GM12878 (cell line): Measurements from ENCODE around the gene CACTIN. TPM values are rescaled to one million over a fixed set of nuclear protein-coding genes. Genes with fewer than 3 reads are reported as not detected.

Experiments used
- ATAC-seq: fragments of 200-7000 bp; cut with Tn5 transposase; 3 replicates; pipeline ENCODE4 v1.9.1; 2020; ENCODE audit warnings: mild to moderate bottlenecking, moderate library complexity
- BruUV-seq: library from RNA; stranded (reverse); fragments of 400-500 nt; replicated peaks from 2 replicates; lab custom pipeline; 2021; lab: Mats Ljungman, UMichigan
- CTCF ChIA-PET: fragments of 300-600 bp; sonication (Branson Sonifier 250); formaldehyde crosslinking; extraction: SDS; loops from one replicate; lab custom pipeline; 2021; ENCODE audit warnings: inconsistent platforms; lab: Yijun Ruan, JAX
- POLR2A ChIA-PET: fragments of 350-600 bp; formaldehyde crosslinking; extraction: SDS; loops from one replicate; lab custom pipeline; 2021; ENCODE audit warnings: inconsistent platforms; lab: Charles Lee
- RAD21 ChIA-PET: fragments of 300-600 bp; sonication (Branson Sonifier 250); formaldehyde crosslinking; loops from one replicate; lab custom pipeline; 2023; ENCODE audit warnings: antibody characterized with exemption; ENCODE audit not compliant: unreplicated experiment; lab: Charles Lee
- SMC1A ChIA-PET: fragments of 300-600 bp; sonication (Branson Sonifier 250); formaldehyde crosslinking; loops from one replicate; lab custom pipeline; 2023; ENCODE audit not compliant: unreplicated experiment, uncharacterized antibody; lab: Charles Lee
- DNase-seq: peaks from one replicate; pipeline ENCODE4 v3.0.0-alpha.2; 2011; ENCODE audit warnings: low read depth, low spot score
- FAIRE-seq: peaks from 3 replicates; lab custom pipeline; 2011; peaks lifted over from hg19 to GRCh38; lab: Jason Lieb, UNC
- H2AFZ ChIP-seq: 2 replicates; pipeline ENCODE4 v1.6.0; 2011; ENCODE audit warnings: low read depth, low read length, control low read depth; ENCODE audit not compliant: control insufficient read depth
- H3K27ac ChIP-seq: 2 replicates; pipeline ENCODE4 v1.5.1; 2011; ENCODE audit warnings: control low read depth; ENCODE audit not compliant: control insufficient read depth, insufficient read depth
- H3K27me3 ChIP-seq, 2 experiments: replicated peaks in 1 of 2; 2 replicates each; pipeline versions ENCODE4 v1.6.0 to v1.6.1; 2011; ENCODE audit warnings: low read length in 1 of 2; ENCODE audit not compliant: control insufficient read depth in 2 of 2, insufficient read depth in 2 of 2
- H3K36me3 ChIP-seq, 2 experiments: 2 replicates each; pipeline ENCODE4 v1.5.1; 2011; ENCODE audit warnings: low read length in 1 of 2; ENCODE audit not compliant: control insufficient read depth in 2 of 2, insufficient read depth in 2 of 2
- H3K4me1 ChIP-seq: 2 replicates; pipeline ENCODE4 v1.6.1; 2011; ENCODE audit warnings: mild to moderate bottlenecking, low read length, moderate library complexity, mixed read lengths; ENCODE audit not compliant: control insufficient read depth, insufficient read depth
- H3K4me2 ChIP-seq: 2 replicates; pipeline ENCODE4 v1.6.0; 2011; ENCODE audit warnings: control low read depth; ENCODE audit not compliant: control insufficient read depth, insufficient read depth
- H3K4me3 ChIP-seq: fragments of 200-600 bp; sonication (generic); 2 replicates; pipeline ENCODE4 v1.5.1; 2016
- H3K79me2 ChIP-seq: 2 replicates; pipeline ENCODE4 v1.6.0; 2011; ENCODE audit warnings: low read length; ENCODE audit not compliant: control insufficient read depth, insufficient read depth
- H3K9ac ChIP-seq: 2 replicates; pipeline ENCODE4 v1.8.0; 2011; ENCODE audit warnings: low read length, control low read depth, mixed read lengths; ENCODE audit not compliant: control insufficient read depth, insufficient read depth
- H3K9me3 ChIP-seq: replicated peaks from 3 replicates; pipeline ENCODE4 v1.5.1; 2011; ENCODE audit warnings: mild to moderate bottlenecking, low read length; ENCODE audit not compliant: control insufficient read depth, insufficient read depth
- H4K20me1 ChIP-seq: 2 replicates; pipeline ENCODE4 v1.6.0; 2011; ENCODE audit not compliant: control insufficient read depth, insufficient read depth
- FOXK2 ChIP-seq: fragments of 450-650 bp; IDR thresholded peaks from 2 replicates; pipeline ENCODE4 v1.6.1; 2017; ENCODE audit warnings: mild to moderate bottlenecking, moderate library complexity
- IRF3 ChIP-seq: fragments of 450-650 bp; IDR thresholded peaks from 2 replicates; pipeline ENCODE4 v1.6.1; 2014; ENCODE audit warnings: mild to moderate bottlenecking
- MYB ChIP-seq: fragments of 150-350 bp; IDR thresholded peaks from 2 replicates; pipeline ENCODE4 v1.6.1; 2014; ENCODE audit warnings: mild to moderate bottlenecking, low read depth, low read length, borderline replicate concordance
- NBN ChIP-seq: fragments of 450-650 bp; IDR thresholded peaks from 2 replicates; pipeline ENCODE4 v1.6.1; 2016
- NFXL1 ChIP-seq: fragments of 450-650 bp; IDR thresholded peaks from 2 replicates; pipeline ENCODE4 v1.6.1; 2017; ENCODE audit warnings: antibody characterized with exemption, mild to moderate bottlenecking, borderline replicate concordance
- NFYB ChIP-seq: IDR thresholded peaks from 2 replicates; pipeline ENCODE4 v1.6.1; 2011; ENCODE audit warnings: low read depth, mild to moderate bottlenecking, low read length, improper control_type of control experiment, moderate library complexity; ENCODE audit not compliant: insufficient read depth
- NR2C2 ChIP-seq: IDR thresholded peaks from 2 replicates; pipeline ENCODE4 v1.6.1; 2011; ENCODE audit warnings: borderline replicate concordance, low read depth; ENCODE audit not compliant: control insufficient read depth, insufficient read length
- NRF1 ChIP-seq: conservative IDR thresholded peaks from 2 replicates; pipeline ENCODE4 v1.6.1; 2011; ENCODE audit warnings: mild to moderate bottlenecking, low read depth, low read length, improper control_type of control experiment
- PAX8 ChIP-seq: fragments of 450-650 bp; IDR thresholded peaks from 2 replicates; pipeline ENCODE4 v1.6.1; 2017; ENCODE audit warnings: mild to moderate bottlenecking, moderate library complexity
- PML ChIP-seq: IDR thresholded peaks from 2 replicates; pipeline ENCODE4 v1.6.1; 2012; ENCODE audit warnings: low read length, inconsistent platforms
- POLR2AphosphoS5 ChIP-seq: IDR thresholded peaks from 2 replicates; pipeline ENCODE4 v1.6.1; 2011; ENCODE audit warnings: mild to moderate bottlenecking, low read length, inconsistent platforms
- SREBF2 ChIP-seq: IDR thresholded peaks from 2 replicates; pipeline ENCODE4 v1.6.1; 2012; ENCODE audit warnings: mild to moderate bottlenecking, low read length
- STAT3 ChIP-seq: IDR thresholded peaks from 2 replicates; pipeline ENCODE4 v1.6.1; 2011; ENCODE audit warnings: low read depth, low read length, improper control_type of control experiment
- YBX1 ChIP-seq: fragments of 450-650 bp; IDR thresholded peaks from 2 replicates; pipeline ENCODE4 v1.6.1; 2016; ENCODE audit warnings: antibody characterized with exemption
- ZBTB40 ChIP-seq: fragments of 450-650 bp; IDR thresholded peaks from 2 replicates; pipeline ENCODE4 v1.6.1; 2016; ENCODE audit warnings: mild to moderate bottlenecking, moderate library complexity, borderline replicate concordance
- WGBS: methylation state at CpG from one replicate; pipeline ENCODE4 v1.1.6; 2016; ENCODE audit warnings: low lambda C conversion rate; ENCODE audit not compliant: insufficient replicate concordance, insufficient coverage; ENCODE audit errors: missing lambda C conversion rate; 5-methylcytosine and 5-hydroxymethylcytosine counted together
- in situ Hi-C: fragments of 300-500 bp; cut with MboI; formaldehyde crosslinking; loops from 9 replicates; pipeline ENCODE4 v1.14.3; 2018; ENCODE audit warnings: mixed read lengths
- intact Hi-C: fragments of 100-400 bp; cut with micrococcal nuclease; formaldehyde crosslinking; loops from one replicate; pipeline ENCODE4 v1.14.2; 2022; ENCODE audit not compliant: unreplicated experiment
- polyA plus RNA-seq, 11 experiments: library from polyadenylated mRNA; depleted of rRNA in 4 of 11; unstranded in 6 of 11; stranded (reverse) in 5 of 11; fragments of >200 nt; fragmentation: Nextera tagmentation in 4 of 11; fragmentation: Illumina TruSeq in 1 of 11; extraction: Ambion mirVana in 4 of 11; extraction: Trizol in 1 of 11; gene quantifications; 1 replicate in 1 of 11; 2 replicates in 10 of 11; pipeline versions ENCODE4 v1.2.1 to v1.2.3, GENCODE V29; 2011 to 2016; ENCODE audit warnings: inconsistent platforms in 2 of 11, missing spikeins in 2 of 11, low read depth in 1 of 11
- total RNA-seq, 4 experiments: library from RNA; depleted of rRNA in 3 of 4; stranded (reverse); fragments of >200 nt in 3 of 4; fragmentation: Illumina TruSeq in 1 of 4; extraction: Trizol in 1 of 4; gene quantifications; 2 replicates each; pipeline versions ENCODE4 v1.2.1 to v1.2.3, GENCODE V29; 2013 to 2021
- TF ChIP-seq, protein P1 (sequence below): fragments of 450-650 bp; IDR thresholded peaks from 2 replicates; pipeline ENCODE4 v1.6.1; 2017; ENCODE audit warnings: mild to moderate bottlenecking, moderate library complexity

CACTIN gene
- total and polyA plus RNA-seq, 10 of the 15 experiments (the other 5 are each of a cell fraction or from before 2014, with no cell fraction given): 0.40 to 31.4 (median 12.5) TPM

DNA sequence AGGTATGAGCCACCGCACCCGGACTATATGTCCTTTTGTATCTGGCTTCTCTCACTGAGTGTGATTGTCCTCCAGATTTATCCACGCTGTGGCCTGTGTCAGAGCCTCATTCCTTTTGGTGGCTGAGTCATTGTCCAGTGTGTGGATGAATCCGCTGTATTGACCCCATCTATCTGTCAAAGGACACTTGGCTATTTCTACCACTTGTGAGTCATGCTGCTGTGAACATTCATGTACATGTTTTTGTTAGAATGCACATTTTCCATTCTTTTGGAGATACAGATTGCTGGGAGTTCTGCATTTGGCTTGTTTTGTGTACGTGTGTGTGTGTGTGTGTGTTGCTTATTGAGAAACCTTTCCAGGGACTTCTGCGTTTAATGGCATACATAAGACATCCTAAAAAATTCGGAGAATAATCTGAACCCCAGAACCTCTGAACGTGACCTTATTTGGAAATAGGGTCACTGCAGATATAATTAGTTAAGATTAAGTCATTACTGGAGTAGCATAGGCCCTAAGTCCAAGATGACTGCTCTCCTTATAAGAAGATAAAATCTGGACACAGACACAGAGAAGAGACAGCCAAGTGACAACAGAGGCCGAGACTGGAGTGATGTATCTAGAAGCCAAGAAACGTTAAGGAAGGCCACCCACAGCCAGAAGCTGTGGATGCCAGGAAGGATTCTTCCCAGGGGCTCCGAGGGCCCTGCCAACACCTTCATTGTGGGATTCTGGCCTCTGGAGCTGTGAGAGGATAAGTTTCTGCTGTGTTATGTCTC is 46.2 kb downstream of the CACTIN start:
- intact Hi-C loops (no loop called here), in situ Hi-C loops (no loop called here)
- ATAC-seq: no peak
- POLR2A ChIA-PET: no interaction called here
- CTCF ChIA-PET: interaction anchor here (0.6 to 1.4 kb wide), 3 partner anchors 10 to 608 kb away, joined by 3 to 7 read pairs (median 4); no protein-coding TSS in a partner anchor
- Histone ChIP-seq H3K27me3 (peaks cover 0 to 2% of the 10 kb centered on the region in 2 experiments; a peak in 1 of 4 replicates), H3K4me3 (no peak overlapping the region), H3K36me3 (no peaks in the 10 kb centered on the region; a peak in 1 of 4 replicates), H3K9ac (no peak overlapping the region), H3K4me2 (no peak overlapping the region), H3K4me1 (no peaks in the 10 kb centered on the region), H2AFZ (no peak overlapping the region), H3K9me3 (no peaks in the 10 kb centered on the region), H4K20me1 (no peaks in the 10 kb centered on the region), H3K27ac (no peak overlapping the region), H3K79me2 (no peaks in the 10 kb centered on the region)
- BruUV-seq: no TSS peak
- no peak for FAIRE-seq
- 46% methylated on average over 11 of the region's 11 CpGs for WGBS
- TF ChIP-seq NFYB (no peak), PML (no peak), STAT3 (no peak), NBN (no peak), PAX8 (no peak), NR2C2 (no peak), POLR2AphosphoS5 (no peak), SREBF2 (no peak), NFXL1 (no peak), FOXK2 (no peak), NRF1 (no peak), MYB (no peak), YBX1 (no peak), IRF3 (no peak), ZBTB40 (no peak)
- TF ChIP-seq, protein P1, sequence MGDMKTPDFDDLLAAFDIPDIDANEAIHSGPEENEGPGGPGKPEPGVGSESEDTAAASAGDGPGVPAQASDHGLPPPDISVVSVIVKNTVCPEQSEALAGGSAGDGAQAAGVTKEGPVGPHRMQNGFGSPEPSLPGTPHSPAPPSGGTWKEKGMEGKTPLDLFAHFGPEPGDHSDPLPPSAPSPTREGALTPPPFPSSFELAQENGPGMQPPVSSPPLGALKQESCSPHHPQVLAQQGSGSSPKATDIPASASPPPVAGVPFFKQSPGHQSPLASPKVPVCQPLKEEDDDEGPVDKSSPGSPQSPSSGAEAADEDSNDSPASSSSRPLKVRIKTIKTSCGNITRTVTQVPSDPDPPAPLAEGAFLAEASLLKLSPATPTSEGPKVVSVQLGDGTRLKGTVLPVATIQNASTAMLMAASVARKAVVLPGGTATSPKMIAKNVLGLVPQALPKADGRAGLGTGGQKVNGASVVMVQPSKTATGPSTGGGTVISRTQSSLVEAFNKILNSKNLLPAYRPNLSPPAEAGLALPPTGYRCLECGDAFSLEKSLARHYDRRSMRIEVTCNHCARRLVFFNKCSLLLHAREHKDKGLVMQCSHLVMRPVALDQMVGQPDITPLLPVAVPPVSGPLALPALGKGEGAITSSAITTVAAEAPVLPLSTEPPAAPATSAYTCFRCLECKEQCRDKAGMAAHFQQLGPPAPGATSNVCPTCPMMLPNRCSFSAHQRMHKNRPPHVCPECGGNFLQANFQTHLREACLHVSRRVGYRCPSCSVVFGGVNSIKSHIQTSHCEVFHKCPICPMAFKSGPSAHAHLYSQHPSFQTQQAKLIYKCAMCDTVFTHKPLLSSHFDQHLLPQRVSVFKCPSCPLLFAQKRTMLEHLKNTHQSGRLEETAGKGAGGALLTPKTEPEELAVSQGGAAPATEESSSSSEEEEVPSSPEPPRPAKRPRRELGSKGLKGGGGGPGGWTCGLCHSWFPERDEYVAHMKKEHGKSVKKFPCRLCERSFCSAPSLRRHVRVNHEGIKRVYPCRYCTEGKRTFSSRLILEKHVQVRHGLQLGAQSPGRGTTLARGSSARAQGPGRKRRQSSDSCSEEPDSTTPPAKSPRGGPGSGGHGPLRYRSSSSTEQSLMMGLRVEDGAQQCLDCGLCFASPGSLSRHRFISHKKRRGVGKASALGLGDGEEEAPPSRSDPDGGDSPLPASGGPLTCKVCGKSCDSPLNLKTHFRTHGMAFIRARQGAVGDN: no peak
- RAD21 ChIA-PET: no interaction called here
- SMC1A ChIA-PET: no interaction called here
- no peak for DNase-seq
